Measurements from ENCODE around the gene TUBA1C. TPM values are rescaled to one million over a fixed set of nuclear protein-coding genes. Genes with fewer than 3 reads are reported as not detected.

The TUBA1C gene
- total and polyA plus RNA-seq, 9 of the 15 experiments (the other 6 are each of a cell fraction or from before 2014, with no cell fraction given), result 755 to 3,012 (median 914) TPM

- TF ChIP-seq, protein P1, sequence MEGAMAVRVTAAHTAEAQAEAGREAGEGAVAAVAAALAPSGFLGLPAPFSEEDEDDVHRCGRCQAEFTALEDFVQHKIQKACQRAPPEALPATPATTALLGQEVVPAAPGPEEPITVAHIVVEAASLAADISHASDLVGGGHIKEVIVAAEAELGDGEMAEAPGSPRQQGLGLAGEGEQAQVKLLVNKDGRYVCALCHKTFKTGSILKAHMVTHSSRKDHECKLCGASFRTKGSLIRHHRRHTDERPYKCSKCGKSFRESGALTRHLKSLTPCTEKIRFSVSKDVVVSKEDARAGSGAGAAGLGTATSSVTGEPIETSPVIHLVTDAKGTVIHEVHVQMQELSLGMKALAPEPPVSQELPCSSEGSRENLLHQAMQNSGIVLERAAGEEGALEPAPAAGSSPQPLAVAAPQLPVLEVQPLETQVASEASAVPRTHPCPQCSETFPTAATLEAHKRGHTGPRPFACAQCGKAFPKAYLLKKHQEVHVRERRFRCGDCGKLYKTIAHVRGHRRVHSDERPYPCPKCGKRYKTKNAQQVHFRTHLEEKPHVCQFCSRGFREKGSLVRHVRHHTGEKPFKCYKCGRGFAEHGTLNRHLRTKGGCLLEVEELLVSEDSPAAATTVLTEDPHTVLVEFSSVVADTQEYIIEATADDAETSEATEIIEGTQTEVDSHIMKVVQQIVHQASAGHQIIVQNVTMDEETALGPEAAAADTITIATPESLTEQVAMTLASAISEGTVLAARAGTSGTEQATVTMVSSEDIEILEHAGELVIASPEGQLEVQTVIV (CRISPR knock-in tag; IDR thresholded peaks at IDR 0.05; ENCODE audit: borderline replicate concordance), result no peak
- TF ChIP-seq CHD1 (IDR thresholded peaks at IDR 0.05; ENCODE audit: low read length) (no peak), ZNF75A (CRISPR knock-in tag; IDR thresholded peaks at IDR 0.05) (no peak), ZNF311 (CRISPR knock-in tag; IDR thresholded peaks at IDR 0.05) (no peak), ZNF23 (CRISPR knock-in tag; IDR thresholded peaks at IDR 0.05) (no peak), DDX20 (tag; IDR thresholded peaks at IDR 0.05; ENCODE audit: low read depth) (no peak), POU5F1 (IDR thresholded peaks at IDR 0.05; ENCODE audit: borderline replicate concordance, low read depth, low read length, partially characterized antibody) (no peak), KLF16 (IDR thresholded peaks at IDR 0.05) (peak; percentile 95), ETV1 (tag; conservative IDR thresholded peaks at IDR 0.05; ENCODE audit: low read depth) (no peak), ZBTB43 (CRISPR knock-in tag; IDR thresholded peaks at IDR 0.05) (peak; percentile 77), CHD4 (IDR thresholded peaks at IDR 0.05; ENCODE audit: insufficient read depth, insufficient replicate concordance, low read depth, low read length, poor library complexity, severe bottlenecking) (peak; percentile 8), PHF21A (IDR thresholded peaks at IDR 0.05; ENCODE audit: borderline replicate concordance, low read depth) (peak; percentile 60; the same call in 1 of the 2 replicates), ETV5 (CRISPR knock-in tag; IDR thresholded peaks at IDR 0.05; ENCODE audit: low read depth) (no peak), SMARCA4 (IDR thresholded peaks at IDR 0.05) (peak; percentile 97), CTBP1 (IDR thresholded peaks at IDR 0.05; ENCODE audit: borderline replicate concordance) (peak; percentile 98), ZNF184 (CRISPR knock-in tag; IDR thresholded peaks at IDR 0.05) (no peak), RB1 (IDR thresholded peaks at IDR 0.05; ENCODE audit: low read depth) (peak; percentile 46; the same call in 1 of the 2 replicates), C11orf30 (IDR thresholded peaks at IDR 0.05; ENCODE audit: low read depth) (no peak), SNRNP70 (optimal IDR thresholded peaks at IDR 0.05; ENCODE audit: low read depth, low read length) (no peak), CREM (IDR thresholded peaks at IDR 0.05; ENCODE audit: low read depth) (peak; percentile 85), ILF3 (IDR thresholded peaks at IDR 0.05; ENCODE audit: borderline replicate concordance) (no peak)
- TF ChIP-seq, protein P2, sequence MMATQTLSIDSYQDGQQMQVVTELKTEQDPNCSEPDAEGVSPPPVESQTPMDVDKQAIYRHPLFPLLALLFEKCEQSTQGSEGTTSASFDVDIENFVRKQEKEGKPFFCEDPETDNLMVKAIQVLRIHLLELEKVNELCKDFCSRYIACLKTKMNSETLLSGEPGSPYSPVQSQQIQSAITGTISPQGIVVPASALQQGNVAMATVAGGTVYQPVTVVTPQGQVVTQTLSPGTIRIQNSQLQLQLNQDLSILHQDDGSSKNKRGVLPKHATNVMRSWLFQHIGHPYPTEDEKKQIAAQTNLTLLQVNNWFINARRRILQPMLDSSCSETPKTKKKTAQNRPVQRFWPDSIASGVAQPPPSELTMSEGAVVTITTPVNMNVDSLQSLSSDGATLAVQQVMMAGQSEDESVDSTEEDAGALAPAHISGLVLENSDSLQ (IDR thresholded peaks at IDR 0.05), result peak; percentile 83
- TF ChIP-seq, protein P3, sequence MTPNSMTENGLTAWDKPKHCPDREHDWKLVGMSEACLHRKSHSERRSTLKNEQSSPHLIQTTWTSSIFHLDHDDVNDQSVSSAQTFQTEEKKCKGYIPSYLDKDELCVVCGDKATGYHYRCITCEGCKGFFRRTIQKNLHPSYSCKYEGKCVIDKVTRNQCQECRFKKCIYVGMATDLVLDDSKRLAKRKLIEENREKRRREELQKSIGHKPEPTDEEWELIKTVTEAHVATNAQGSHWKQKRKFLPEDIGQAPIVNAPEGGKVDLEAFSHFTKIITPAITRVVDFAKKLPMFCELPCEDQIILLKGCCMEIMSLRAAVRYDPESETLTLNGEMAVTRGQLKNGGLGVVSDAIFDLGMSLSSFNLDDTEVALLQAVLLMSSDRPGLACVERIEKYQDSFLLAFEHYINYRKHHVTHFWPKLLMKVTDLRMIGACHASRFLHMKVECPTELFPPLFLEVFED (CRISPR knock-in tag; conservative IDR thresholded peaks at IDR 0.05), result no peak
Observed at GRCh38 chr12:49232940-49233841, 31.7 kb upstream of the TUBA1C start (continued).

Data from K562 (cell line).